Measurements from ENCODE around the gene LSM7. TPM values are rescaled to one million over a fixed set of nuclear protein-coding genes. Genes with fewer than 3 reads are reported as not detected.

LSM7 gene
- total RNA-seq, 3 donors from 2014 or later (not counting 1 experiment from before 2014, with no cell fraction given): 52.0 to 80.2 (median 77.4) TPM

GRCh38 chr19:2317300-2317699 lies 11.1 kb downstream of the LSM7 start:
- TF ChIP-seq CTCF (IDR thresholded peaks at IDR 0.05): no peak
- DNase-seq: no peak
- WGBS (ENCODE audit: insufficient coverage): 96% methylated on average over 13 of the region's 13 CpGs
- H3K4me1 ChIP-seq (ENCODE audit: control insufficient read depth, insufficient read depth, low read length): peaks cover 19% of the 10 kb centered on the region
- Mint-ChIP-seq H3K9me3 (peaks cover 0 to 6% of the 10 kb centered on the region in 2 donors), H3K27me3 (ENCODE audit: low read depth in 2 of 2) (peaks cover 9 to 14% of the 10 kb centered on the region in 2 donors), H3K4me1 (peaks cover 8 to 9% of the 10 kb centered on the region in 2 donors), H3K4me3 (no peak overlapping the region), H3K27ac (no peak overlapping the region), H3K36me3 (peaks cover 9% of the 10 kb centered on the region)
- peaks cover 10% of the 10 kb centered on the region for H3K27me3 ChIP-seq (ENCODE audit: control insufficient read depth, insufficient read depth, low read length)
- H3K36me3 ChIP-seq (ENCODE audit: control insufficient read depth, insufficient read depth, low read length): no peaks in the 10 kb centered on the region
- intact Hi-C loops (cut with micrococcal nuclease): loop anchor here (2.0 to 5.0 kb wide), 2 partner anchors 80 to 160 kb away; partner anchors contain the start of genes PLEKHJ1 and SF3A2
- H3K9me3 ChIP-seq (ENCODE audit: control insufficient read depth, insufficient read depth, low read length): no peaks in the 10 kb centered on the region
- H3K27ac ChIP-seq (ENCODE audit: low read length): no peak overlapping the region
- ATAC-seq: no peak
- no peak overlapping the region for H3K4me3 ChIP-seq (ENCODE audit: low read length)

- H3K4me3 ChIP-seq (ENCODE audit: low read length): no peak overlapping the region
- DNase-seq (peak; percentile 47 to 48), ATAC-seq (peak; percentile 90 to 94 (median 90))
- Mint-ChIP-seq H3K27me3 (ENCODE audit: low read depth in 2 of 2) (peaks cover 9 to 17% of the 10 kb centered on the region in 2 donors), H3K4me1 (peaks cover 8 to 9% of the 10 kb centered on the region in 2 donors), H3K4me3 (no peak overlapping the region), H3K9me3 (peaks cover 0 to 6% of the 10 kb centered on the region in 2 donors), H3K36me3 (peaks cover 9% of the 10 kb centered on the region), H3K27ac (peak overlapping the region in 1 of 2 donors; percentile 68)
- no peaks in the 10 kb centered on the region for H3K36me3 ChIP-seq (ENCODE audit: control insufficient read depth, insufficient read depth, low read length)
- peak; percentile 55 for TF ChIP-seq CTCF (IDR thresholded peaks at IDR 0.05)
- WGBS (ENCODE audit: insufficient coverage): 37% methylated on average over 22 of the region's 22 CpGs
- no peaks in the 10 kb centered on the region for H3K9me3 ChIP-seq (ENCODE audit: control insufficient read depth, insufficient read depth, low read length)
- peaks cover 11% of the 10 kb centered on the region for H3K27me3 ChIP-seq (ENCODE audit: control insufficient read depth, insufficient read depth, low read length)
- H3K27ac ChIP-seq (ENCODE audit: low read length): peak overlapping the region; percentile 12
- peaks cover 19% of the 10 kb centered on the region for H3K4me1 ChIP-seq (ENCODE audit: control insufficient read depth, insufficient read depth, low read length)
- intact Hi-C loops (cut with micrococcal nuclease): loop anchor here (2.0 to 5.0 kb wide), 2 partner anchors 79 to 159 kb away; partner anchors contain the start of genes PLEKHJ1 and SF3A2
Observed at GRCh38 chr19:2315818-2316353, 12.5 kb downstream of the LSM7 start.

GRCh38 chr19:2315121-2315817 lies 13.1 kb downstream of the LSM7 start:
- H3K4me1 ChIP-seq (ENCODE audit: control insufficient read depth, insufficient read depth, low read length): peaks cover 19% of the 10 kb centered on the region
- Mint-ChIP-seq H3K4me1 (peaks cover 8 to 9% of the 10 kb centered on the region in 2 donors), H3K4me3 (no peak overlapping the region), H3K36me3 (peaks cover 9% of the 10 kb centered on the region), H3K27me3 (ENCODE audit: low read depth in 2 of 2) (peaks cover 9 to 22% of the 10 kb centered on the region in 2 donors), H3K27ac (peak overlapping the region in 1 of 2 donors; percentile 68), H3K9me3 (peaks cover 0 to 6% of the 10 kb centered on the region in 2 donors)
- intact Hi-C loops (cut with micrococcal nuclease): loop anchor here (5.0 kb wide), 1 partner anchor 158 kb away; no protein-coding TSS in a partner anchor
- H3K36me3 ChIP-seq (ENCODE audit: control insufficient read depth, insufficient read depth, low read length): no peaks in the 10 kb centered on the region
- H3K9me3 ChIP-seq (ENCODE audit: control insufficient read depth, insufficient read depth, low read length): no peaks in the 10 kb centered on the region
- ATAC-seq: no peak
- DNase-seq: no peak
- H3K4me3 ChIP-seq (ENCODE audit: low read length): no peak overlapping the region
- H3K27ac ChIP-seq (ENCODE audit: low read length): no peak overlapping the region
- peaks cover 11% of the 10 kb centered on the region for H3K27me3 ChIP-seq (ENCODE audit: control insufficient read depth, insufficient read depth, low read length)
- 85% methylated on average over 7 of the region's 7 CpGs for WGBS (ENCODE audit: insufficient coverage)
- TF ChIP-seq CTCF (IDR thresholded peaks at IDR 0.05): no peak

Measured in natural killer cell (primary cell).